Fibroblast of mammary gland (primary cell): Measurements from ENCODE around the gene GRID2.

Source experiments
- DNase-seq: peaks from one replicate; pipeline ENCODE4 v3.0.0-alpha.2; 2010; ENCODE audit warnings: low read depth
- H3K4me3 ChIP-seq: 2 replicates; pipeline ENCODE4 v1.5.1; 2011; ENCODE audit warnings: low read depth, mild to moderate bottlenecking, low read length, moderate library complexity; ENCODE audit not compliant: control insufficient read depth
- TF ChIP-seq, protein P1 (sequence below): conservative IDR thresholded peaks from 2 replicates; pipeline ENCODE4 v1.5.1; 2011; ENCODE audit warnings: low read depth, low read length, inconsistent platforms; ENCODE audit not compliant: control insufficient read depth, insufficient read depth

GRID2 gene

DNA sequence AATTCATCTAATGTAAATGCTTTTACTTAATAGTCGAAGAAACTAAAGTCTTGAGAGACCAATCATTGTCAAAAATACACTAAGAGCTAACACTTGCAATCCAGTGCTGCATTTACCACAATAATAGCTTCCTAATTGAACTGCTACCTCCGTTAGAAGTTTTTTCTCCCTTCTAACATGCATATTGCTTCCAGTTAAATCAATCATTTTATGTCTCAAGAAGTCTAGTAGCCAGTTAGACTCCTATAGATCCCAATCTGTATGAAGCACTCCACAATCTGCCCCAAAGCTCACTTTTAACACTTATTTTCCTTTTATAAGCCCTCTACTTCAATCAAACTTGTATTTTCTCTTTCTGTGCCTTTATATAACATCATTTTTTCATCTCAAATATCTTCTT is 41.4 kb upstream of the GRID2 start:
- TF ChIP-seq, protein P1, sequence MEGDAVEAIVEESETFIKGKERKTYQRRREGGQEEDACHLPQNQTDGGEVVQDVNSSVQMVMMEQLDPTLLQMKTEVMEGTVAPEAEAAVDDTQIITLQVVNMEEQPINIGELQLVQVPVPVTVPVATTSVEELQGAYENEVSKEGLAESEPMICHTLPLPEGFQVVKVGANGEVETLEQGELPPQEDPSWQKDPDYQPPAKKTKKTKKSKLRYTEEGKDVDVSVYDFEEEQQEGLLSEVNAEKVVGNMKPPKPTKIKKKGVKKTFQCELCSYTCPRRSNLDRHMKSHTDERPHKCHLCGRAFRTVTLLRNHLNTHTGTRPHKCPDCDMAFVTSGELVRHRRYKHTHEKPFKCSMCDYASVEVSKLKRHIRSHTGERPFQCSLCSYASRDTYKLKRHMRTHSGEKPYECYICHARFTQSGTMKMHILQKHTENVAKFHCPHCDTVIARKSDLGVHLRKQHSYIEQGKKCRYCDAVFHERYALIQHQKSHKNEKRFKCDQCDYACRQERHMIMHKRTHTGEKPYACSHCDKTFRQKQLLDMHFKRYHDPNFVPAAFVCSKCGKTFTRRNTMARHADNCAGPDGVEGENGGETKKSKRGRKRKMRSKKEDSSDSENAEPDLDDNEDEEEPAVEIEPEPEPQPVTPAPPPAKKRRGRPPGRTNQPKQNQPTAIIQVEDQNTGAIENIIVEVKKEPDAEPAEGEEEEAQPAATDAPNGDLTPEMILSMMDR = no peak
- no peak for DNase-seq
- no peak overlapping the region for H3K4me3 ChIP-seq

DNA sequence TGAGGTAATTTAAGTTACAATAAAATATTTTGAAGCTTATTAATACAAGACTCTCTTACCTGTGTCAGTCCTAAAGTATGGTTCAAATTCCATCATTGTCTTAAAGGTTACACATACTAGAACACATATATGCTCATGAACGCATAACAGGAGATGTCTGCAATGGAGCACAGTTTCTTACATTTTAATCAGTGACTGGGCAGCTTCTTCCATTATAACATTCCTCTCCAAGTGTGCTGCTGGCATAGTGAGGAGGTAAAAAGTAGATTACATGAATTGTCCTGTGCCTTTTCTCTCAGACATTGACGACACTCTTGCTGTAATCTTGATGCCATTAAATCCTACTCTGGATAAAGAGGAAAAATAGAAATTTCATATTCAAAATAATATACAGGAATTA is 40.8 kb upstream of the GRID2 start:
- no peak overlapping the region for H3K4me3 ChIP-seq
- no peak for DNase-seq
- TF ChIP-seq, protein P1 = no peak

DNA sequence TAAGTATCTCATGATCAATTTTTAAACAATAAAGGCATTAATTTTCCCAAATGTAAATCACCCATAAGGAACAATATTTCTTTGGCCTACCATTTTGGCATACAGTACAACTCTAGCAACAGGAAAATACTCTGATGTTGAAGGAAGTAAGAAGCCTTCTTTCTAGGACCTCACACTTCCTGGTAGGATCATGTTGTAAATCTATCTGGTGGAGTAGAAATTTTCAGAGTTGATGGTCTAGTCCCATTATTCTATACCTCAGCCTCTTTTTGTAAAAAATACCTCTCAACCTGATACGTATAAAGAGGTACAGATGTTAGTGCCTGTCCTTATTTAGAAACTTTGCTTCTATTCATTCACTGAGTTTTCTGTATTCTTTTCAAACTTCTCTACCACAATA is 40.2 kb upstream of the GRID2 start:
- no peak for DNase-seq
- no peak overlapping the region for H3K4me3 ChIP-seq
- TF ChIP-seq, protein P1 = no peak

DNA sequence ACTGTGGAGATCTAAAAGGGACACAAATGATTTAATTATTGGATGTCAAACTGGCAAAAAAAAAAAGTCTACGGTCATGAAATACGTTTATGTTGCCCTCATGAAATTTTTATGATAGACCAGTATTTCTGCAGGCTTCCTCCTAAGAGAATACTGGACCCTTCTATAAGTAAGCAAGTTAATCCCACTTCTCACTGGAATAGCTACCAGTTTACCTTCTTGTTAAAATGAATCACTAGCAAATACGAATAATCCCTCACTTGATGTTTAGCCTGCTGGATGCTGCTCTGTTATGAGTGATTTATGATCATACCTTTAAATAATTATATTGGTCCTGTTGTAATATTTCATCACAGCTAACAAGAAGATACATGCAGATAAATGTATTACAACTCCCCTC is 39.6 kb upstream of the GRID2 start:
- DNase-seq = no peak
- TF ChIP-seq, protein P1 = no peak
- H3K4me3 ChIP-seq = no peak overlapping the region

DNA sequence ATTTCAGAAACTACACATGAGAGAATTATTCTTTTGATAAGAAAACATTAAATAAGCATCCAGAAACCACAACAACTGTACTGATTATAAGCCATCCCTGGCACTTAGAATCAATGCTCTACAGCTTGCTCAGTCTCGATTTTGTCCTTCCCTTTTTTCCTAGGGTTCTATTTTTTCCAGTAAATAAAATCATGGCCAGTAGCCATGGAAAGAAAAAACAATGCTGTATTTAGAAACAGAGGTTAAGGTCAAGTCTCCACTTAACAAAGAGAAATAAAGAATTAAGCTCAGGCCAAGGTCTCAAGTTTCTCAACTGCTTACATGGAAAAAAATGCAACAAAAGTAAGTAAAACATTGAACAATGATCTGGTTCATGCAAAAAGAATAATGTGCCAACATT is 38.7 kb upstream of the GRID2 start:
- H3K4me3 ChIP-seq = no peak overlapping the region
- no peak for DNase-seq
- TF ChIP-seq, protein P1 = no peak

DNA sequence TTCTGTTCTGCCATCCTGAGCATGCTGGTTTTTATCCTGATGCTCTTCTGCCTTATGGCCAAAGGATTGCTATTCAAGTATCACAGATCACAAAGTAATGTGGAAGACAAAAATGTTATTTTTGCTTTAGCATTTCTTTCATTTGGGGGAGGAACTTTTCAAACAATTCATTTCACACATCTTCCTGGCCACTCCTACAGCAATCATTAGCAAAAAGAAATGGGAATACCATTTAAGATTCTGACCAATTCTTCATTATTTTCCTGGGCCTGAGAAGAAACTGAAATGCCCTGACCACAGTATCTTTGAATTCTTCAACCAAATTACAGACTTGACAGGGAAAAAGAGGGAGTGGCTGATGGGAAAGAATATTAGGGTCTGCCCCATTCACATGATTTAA is 38.0 kb upstream of the GRID2 start:
- TF ChIP-seq, protein P1 = no peak
- no peak overlapping the region for H3K4me3 ChIP-seq
- no peak for DNase-seq

DNA sequence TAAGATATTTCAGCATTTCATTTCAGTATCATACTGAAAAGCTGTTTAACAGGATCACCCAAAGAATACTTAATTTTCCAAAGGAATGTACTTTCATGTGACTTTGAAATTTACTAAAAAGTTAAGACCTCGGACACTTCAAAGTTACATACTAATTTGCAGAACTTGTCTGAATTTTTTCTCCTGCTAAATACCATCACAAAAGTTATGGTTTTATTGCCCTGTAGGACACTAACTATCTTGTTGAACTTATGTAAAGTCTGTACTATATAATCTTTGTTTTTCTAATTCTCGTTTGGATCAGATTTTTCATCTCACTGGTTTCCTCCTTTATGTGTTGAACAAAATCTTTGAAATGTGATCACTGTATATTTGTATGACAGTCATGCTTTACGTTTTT is 37.2 kb upstream of the GRID2 start:
- no peak overlapping the region for H3K4me3 ChIP-seq
- DNase-seq = no peak
- TF ChIP-seq, protein P1 = no peak
